ENCODE data around the gene TMEM169.
"Not testable (repeated sequence)": the region's sequence is repeated elsewhere in the genome, so short reads cannot be mapped to it uniquely, and the experiment has no call there.

Gene TMEM169

GRCh38 chr2:216130346-216130971 is 48.7 kb downstream of the TMEM169 start:
- no peak for DNase-seq (ENCODE audit: low read depth in 2 of 3, low spot score in 1 of 3)

- DNase-seq (ENCODE audit: low read depth in 2 of 3, low spot score in 1 of 3), result no peak
Observed at GRCh38 chr2:216131175-216131926, 49.6 kb downstream of the TMEM169 start.

- no peak for DNase-seq (ENCODE audit: low read depth in 2 of 3, low spot score in 1 of 3)
Observed at GRCh38 chr2:216132585-216132984, 50.9 kb downstream of the TMEM169 start.

- DNase-seq (ENCODE audit: low read depth in 2 of 3, low spot score in 1 of 3), result no peak
Observed at GRCh38 chr2:216133397-216133796, 51.7 kb downstream of the TMEM169 start.

GRCh38 chr2:216134958-216135541 is 53.3 kb downstream of the TMEM169 start:
- DNase-seq (ENCODE audit: low read depth in 2 of 3, low spot score in 1 of 3), result no peak

GRCh38 chr2:216139884-216140283 is 58.2 kb downstream of the TMEM169 start:
- DNase-seq (ENCODE audit: low read depth in 2 of 3, low spot score in 1 of 3), result no peak

GRCh38 chr2:216141516-216141915 is 59.8 kb downstream of the TMEM169 start:
- not testable (repeated sequence) for DNase-seq (ENCODE audit: low read depth in 2 of 3, low spot score in 1 of 3)

- no peak for DNase-seq (ENCODE audit: low read depth in 2 of 3, low spot score in 1 of 3)
Observed at GRCh38 chr2:216142540-216142939, 60.8 kb downstream of the TMEM169 start.

- DNase-seq (ENCODE audit: low read depth in 2 of 3, low spot score in 1 of 3), result no peak
Observed at GRCh38 chr2:216144372-216144771, 62.7 kb downstream of the TMEM169 start.

- no peak for DNase-seq (ENCODE audit: low read depth in 2 of 3, low spot score in 1 of 3)
Observed at GRCh38 chr2:216144857-216145256, 63.1 kb downstream of the TMEM169 start.

GRCh38 chr2:216146573-216146972 is 64.9 kb downstream of the TMEM169 start:
- no peak for DNase-seq (ENCODE audit: low read depth in 2 of 3, low spot score in 1 of 3)

- DNase-seq (ENCODE audit: low read depth in 2 of 3, low spot score in 1 of 3), result no peak
Observed at GRCh38 chr2:216147172-216148131, 65.7 kb downstream of the TMEM169 start.

- DNase-seq (ENCODE audit: low read depth in 2 of 3, low spot score in 1 of 3), result no peak
Observed at GRCh38 chr2:216148983-216149382, 67.3 kb downstream of the TMEM169 start.

GRCh38 chr2:216149741-216150140 is 68.0 kb downstream of the TMEM169 start:
- no peak for DNase-seq (ENCODE audit: low read depth in 2 of 3, low spot score in 1 of 3)

GRCh38 chr2:216151313-216152025 is 69.8 kb downstream of the TMEM169 start:
- DNase-seq (ENCODE audit: low read depth in 2 of 3, low spot score in 1 of 3), result no peak

All from stimulated activated CD4-positive, alpha-beta T cell treated with anti-CD3 and anti-CD28 coated beads, Interleukin-12 subunit alpha, Interleukin-12 subunit beta, amount 100 ng/mL, for 48 hours (primary cell).